HG03460 (cell line): ENCODE results near the gene ARHGAP4.

ENCODE experiments used
- ATAC-seq: cut with Tn5 transposase; IDR thresholded peaks from one replicate; pipeline ENCODE4 v1.9.1; 2021; ENCODE audit not compliant: unreplicated experiment

The ARHGAP4 gene

DNA sequence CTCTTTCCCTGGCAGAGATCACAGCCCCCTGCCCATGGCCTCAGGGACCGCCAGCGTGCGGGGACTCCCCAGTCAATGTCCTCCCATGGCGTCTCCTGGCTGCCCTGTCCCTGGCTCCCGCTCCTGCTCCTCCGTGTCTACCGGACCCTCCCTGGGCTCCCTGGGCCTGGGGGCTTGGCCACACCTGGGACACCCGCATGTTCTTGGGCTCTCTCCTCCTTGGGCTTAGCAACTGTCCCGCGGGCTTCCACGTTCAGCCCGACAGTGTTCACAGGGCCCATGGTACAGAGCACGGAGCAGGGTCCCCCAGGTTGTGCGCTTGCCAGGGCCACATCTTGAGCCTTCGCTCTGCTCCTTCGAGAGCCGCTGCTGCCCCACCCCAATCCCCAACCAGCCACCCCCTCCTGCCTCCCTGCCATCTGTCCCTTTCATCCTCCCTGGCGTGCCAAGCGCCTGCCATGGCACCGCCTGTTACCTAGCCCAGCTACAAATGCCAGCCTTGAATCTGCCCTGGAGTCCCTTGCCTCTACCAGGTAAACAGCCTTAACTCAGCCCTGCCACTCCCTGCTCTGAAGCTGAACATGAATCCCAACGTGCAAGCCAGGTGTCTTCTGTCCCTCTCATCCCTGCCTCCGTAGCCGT, 17.7 kb downstream of the ARHGAP4 start:
- ATAC-seq, result no peak

GRCh38 chrX:153907456-153907855, 18.6 kb downstream of the ARHGAP4 start:
- no peak for ATAC-seq

DNA sequence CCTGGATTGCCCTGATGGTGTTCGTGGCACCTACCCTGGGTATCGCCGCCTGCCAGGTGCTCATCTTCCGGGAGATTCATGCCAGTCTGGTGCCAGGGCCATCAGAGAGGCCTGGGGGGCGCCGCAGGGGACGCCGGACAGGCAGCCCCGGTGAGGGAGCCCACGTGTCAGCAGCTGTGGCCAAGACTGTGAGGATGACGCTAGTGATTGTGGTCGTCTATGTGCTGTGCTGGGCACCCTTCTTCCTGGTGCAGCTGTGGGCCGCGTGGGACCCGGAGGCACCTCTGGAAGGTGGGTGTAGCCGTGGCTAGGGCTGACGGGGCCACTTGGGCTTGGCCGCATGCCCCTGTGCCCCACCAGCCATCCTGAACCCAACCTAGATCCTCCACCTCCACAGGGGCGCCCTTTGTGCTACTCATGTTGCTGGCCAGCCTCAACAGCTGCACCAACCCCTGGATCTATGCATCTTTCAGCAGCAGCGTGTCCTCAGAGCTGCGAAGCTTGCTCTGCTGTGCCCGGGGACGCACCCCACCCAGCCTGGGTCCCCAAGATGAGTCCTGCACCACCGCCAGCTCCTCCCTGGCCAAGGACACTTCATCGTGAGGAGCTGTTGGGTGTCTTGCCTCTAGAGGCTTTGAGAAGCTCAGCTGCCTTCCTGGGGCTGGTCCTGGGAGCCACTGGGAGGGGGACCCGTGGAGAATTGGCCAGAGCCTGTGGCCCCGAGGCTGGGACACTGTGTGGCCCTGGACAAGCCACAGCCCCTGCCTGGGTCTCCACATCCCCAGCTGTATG, 19.7 kb downstream of the ARHGAP4 start:
- no peak for ATAC-seq

DNA sequence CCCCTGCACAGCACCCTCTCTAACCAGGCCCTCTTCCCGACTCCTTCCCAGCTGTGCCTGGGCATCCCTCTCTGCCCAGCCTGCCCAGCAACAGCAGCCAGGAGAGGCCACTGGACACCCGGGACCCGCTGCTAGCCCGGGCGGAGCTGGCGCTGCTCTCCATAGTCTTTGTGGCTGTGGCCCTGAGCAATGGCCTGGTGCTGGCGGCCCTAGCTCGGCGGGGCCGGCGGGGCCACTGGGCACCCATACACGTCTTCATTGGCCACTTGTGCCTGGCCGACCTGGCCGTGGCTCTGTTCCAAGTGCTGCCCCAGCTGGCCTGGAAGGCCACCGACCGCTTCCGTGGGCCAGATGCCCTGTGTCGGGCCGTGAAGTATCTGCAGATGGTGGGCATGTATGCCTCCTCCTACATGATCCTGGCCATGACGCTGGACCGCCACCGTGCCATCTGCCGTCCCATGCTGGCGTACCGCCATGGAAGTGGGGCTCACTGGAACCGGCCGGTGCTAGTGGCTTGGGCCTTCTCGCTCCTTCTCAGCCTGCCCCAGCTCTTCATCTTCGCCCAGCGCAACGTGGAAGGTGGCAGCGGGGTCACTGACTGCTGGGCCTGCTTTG, 20.5 kb downstream of the ARHGAP4 start:
- ATAC-seq, result no peak

- ATAC-seq, result no peak
Measured at GRCh38 chrX:153903991-153904957, 21.8 kb downstream of the ARHGAP4 start, which contains the start of gene AVPR2. Gene AVPR2 (plus strand): TSS chrX:153904673. CDS start chrX:153905146, 473 bp downstream.

GRCh38 chrX:153903238-153903980, 22.7 kb downstream of the ARHGAP4 start:
- ATAC-seq, result no peak

GRCh38 chrX:153902385-153902784, 23.7 kb downstream of the ARHGAP4 start:
- ATAC-seq, result no peak

DNA sequence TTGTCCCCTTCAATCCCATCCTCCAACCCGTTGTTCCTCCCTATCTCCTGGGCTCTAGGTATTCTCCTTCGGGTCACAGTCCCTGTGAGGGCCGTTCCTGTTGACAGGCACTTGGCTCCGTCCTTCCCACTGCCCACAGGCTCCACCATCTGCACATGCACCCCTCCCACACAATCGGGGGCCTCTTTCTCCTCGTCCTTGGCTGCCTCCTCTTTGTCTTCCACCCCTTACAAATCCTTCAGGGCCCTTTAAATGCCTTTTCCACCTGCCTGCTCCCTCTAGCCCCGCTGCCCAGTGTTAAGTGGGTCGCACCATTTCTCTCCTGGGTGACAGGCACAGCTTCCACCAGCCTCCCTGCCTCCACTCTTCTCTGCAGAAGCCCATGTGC, 24.3 kb downstream of the ARHGAP4 start:
- ATAC-seq, result no peak

- peak; percentile 78 for ATAC-seq
Measured at GRCh38 chrX:153900831-153901752, 25.0 kb downstream of the ARHGAP4 start.

GRCh38 chrX:153897899-153898298, 28.2 kb downstream of the ARHGAP4 start:
- ATAC-seq, result no peak

DNA sequence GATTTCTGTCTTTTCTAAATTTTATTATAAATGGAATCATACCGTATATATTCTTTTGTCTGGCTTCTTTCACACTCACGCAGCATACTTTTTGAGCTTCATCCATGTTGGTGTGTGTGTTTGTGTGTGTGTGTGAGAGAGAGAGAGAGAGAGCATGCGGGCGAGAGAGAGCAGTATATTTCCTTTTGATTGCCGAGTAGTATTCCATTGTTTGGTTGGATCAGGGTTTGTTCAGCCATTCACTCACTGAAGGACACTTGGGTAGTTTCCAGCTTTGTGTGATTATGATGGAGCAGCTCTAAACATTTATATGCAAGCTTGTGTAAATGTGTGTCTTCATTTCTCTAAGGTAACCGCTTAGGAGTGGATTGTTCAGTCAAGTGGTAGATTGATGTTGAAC, 36.9 kb downstream of the ARHGAP4 start:
- no peak for ATAC-seq

GRCh38 chrX:153888344-153888743, 37.7 kb downstream of the ARHGAP4 start:
- ATAC-seq, result no peak

- ATAC-seq, result no peak
Measured at GRCh38 chrX:153887385-153887784, 38.7 kb downstream of the ARHGAP4 start.

- ATAC-seq, result no peak
Measured at GRCh38 chrX:153886915-153887314, 39.1 kb downstream of the ARHGAP4 start.

- no peak for ATAC-seq
Measured at GRCh38 chrX:153885968-153886903, 39.8 kb downstream of the ARHGAP4 start, which contains the start of gene L1CAM. Gene L1CAM (minus strand): TSS chrX:153886173. CDS start chrX:153875836, 10,337 bp downstream.

DNA sequence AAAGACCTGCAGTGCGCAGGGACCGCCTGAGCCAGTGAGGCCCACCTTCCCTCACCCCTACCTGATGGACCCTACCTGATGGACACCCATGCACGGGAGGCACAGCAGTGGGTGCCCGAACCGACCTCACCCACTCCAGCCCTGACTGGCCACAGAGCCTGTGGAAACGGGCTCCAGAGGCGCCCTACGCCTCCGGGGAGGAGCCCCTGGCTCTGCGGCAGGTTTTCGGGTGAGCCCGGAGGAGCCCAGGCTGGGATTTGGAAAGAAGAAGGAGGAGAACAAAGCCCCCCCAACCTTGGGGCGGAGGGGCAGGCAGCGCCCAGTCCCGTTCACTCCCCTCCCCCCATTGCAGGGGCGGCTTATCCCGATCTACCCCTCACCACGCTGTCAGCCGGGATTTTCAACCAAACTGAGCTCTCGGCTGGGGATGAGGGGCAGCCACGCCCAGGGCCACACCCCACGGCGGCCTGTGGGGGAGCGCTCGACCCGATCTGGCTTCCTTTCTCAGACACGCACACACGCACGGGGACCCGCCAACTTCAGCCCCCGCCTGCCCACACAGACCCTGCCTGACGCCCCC, 40.8 kb downstream of the ARHGAP4 start:
- no peak for ATAC-seq

DNA sequence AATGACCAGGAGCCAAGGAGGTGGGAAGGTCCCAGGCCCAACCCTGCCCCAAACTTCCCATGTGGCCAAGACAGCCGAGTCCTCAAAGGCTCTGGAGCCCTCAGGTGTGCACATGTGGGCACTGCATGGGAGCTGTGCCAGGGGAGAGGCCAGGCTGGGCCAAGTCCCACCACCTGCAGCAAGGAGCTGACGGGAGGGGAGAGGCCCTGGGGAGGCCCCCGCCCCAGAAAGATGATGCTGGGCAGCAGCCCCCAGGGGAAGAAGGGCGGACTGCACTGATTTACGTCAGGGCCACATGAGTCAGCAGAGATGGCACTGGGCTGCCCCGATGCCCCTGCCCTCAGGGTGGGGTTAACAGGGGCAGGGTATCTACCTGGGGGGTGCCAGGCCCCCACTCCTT, 41.5 kb downstream of the ARHGAP4 start:
- no peak for ATAC-seq

DNA sequence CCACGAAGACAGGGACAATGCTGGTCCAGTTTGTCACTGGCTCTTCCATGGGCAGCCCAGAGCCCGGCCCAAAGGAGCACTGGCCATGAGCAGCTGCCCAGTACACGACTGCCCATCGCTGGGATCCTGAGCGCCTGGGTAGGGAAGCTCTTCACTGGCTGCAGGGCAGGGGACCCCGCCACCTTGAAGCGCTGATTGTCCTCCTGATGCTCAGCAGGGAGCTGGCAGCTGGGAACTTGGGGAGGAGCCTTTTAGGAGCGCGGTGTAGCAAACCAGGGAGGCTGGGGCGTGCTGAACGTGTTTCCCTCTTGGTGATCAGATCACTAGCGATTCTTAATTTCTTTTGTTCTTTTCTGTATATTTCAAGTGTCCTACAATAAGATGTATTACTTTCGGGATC, 41.9 kb downstream of the ARHGAP4 start:
- ATAC-seq, result no peak
